ENCODE measurements around the gene AP5S1. TPM values are rescaled to one million over a fixed set of nuclear protein-coding genes. Genes with fewer than 3 reads are reported as not detected.
A peak's percentile ranks its signal among the peaks of the same experiment; 100 is the strongest.

AP5S1 gene
- total and polyA plus RNA-seq, 2 of the 4 experiments (the other 2 are of a cell fraction): 10.1 to 11.7 TPM

DNA sequence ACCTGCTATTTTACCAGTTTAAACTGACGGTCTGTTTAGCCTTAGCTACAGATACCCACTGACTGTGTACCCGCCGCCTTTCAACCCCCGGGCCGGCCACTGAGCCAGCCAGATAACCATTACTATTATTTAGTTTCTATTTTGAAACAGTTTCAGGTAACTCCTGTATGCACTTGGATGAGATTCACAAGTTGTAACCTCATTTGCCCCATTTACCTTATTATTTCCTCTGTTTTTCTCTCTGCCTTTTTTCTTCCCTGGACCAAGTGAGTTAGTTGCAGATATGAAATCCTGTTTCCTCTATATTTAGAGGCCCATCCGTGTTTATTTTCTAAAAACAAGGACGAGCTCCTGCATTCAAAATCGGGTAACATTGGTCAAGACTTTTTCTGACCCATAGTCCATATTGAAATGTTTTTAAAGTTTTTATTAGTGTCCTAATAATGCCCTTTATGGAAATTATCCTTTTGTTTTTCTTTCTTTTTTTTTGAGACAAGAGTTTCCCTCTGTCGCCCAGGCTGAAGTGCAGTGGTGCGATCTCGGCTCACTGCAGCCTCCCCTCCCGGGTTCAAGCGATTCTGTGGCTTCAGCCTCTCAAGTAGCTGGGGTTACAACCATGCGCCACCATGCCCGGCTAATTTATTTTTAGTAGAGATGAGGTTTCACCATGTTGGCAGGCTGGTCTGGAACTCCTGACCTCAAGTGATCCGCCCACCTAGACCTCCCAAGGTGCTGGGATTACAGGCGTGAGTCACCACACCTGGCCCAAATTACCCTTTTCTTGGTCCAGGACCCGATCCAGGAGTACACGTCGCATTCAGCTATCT, 767 bp downstream of the AP5S1 start:
- ChIA-PET POLR2A (ENCODE audit: unreplicated experiment) (interaction anchor here (0.6 to 1.0 kb wide), 3 partner anchors 34 to 121 kb away, joined by 4 to 5 read pairs (median 4); no protein-coding TSS in a partner anchor), CTCF (interaction anchor here (0.7 to 1.6 kb wide), 6 partner anchors 9 to 53 kb away, joined by 3 to 18 read pairs (median 4); partner anchors contain the start of gene CENPB)
- ATAC-seq (ENCODE audit: low read depth) (no peak), DNase-seq (no peak)
- peak overlapping the region; percentile 98 for H3K27ac ChIP-seq (ENCODE audit: insufficient read depth, low read length)
- no peak overlapping the region for H4K91ac ChIP-seq (ENCODE audit: insufficient read depth, low read depth, low read length)
- peaks cover 27% of the 10 kb centered on the region for H3K36me3 ChIP-seq (ENCODE audit: control insufficient read depth, insufficient read depth, low read length)
- peak overlapping the region; percentile 71; the same call in 1 of the 2 replicates for H2AK5ac ChIP-seq (ENCODE audit: low read depth, low read length)
- 91% methylated on average over 7 of the region's 20 CpGs; no CpG with 5 or more reads in 1 of the 2 experiments for WGBS, 2 experiments (ENCODE audit: extremely low coverage in 2 of 2, insufficient read length in 1 of 2)
- H4K8ac ChIP-seq (ENCODE audit: low read depth in 2 of 2, low read length in 2 of 2): peak overlapping the region; percentile 68 to 95
- H3K23ac ChIP-seq (ENCODE audit: low read depth, low read length): 0 out of 2 replicates have a peak overlapping the region, but pooled peaks have one; percentile 6
- no peaks in the 10 kb centered on the region for H3K9me3 ChIP-seq (ENCODE audit: control insufficient read depth, insufficient read depth, low read length)
- H3K14ac ChIP-seq (replicated peaks; ENCODE audit: low read depth, low read length): peak overlapping the region; percentile 69
- H3K9ac ChIP-seq (ENCODE audit: low read depth, low read length): peak overlapping the region; percentile 91
- dilution Hi-C loops (cut with HindIII; ENCODE audit: low sequenced_read_pairs, unreplicated experiment) (no loop called here), in situ Hi-C loops (cut with MboI; ENCODE audit: low sequenced_read_pairs) (no loop called here), intact Hi-C loops (cut with micrococcal nuclease) (loop anchor here (1.0 kb wide), 3 partner anchors 10 to 68 kb away; partner anchors contain the start of gene CENPB)
- BruUV-seq (replicated peaks): no TSS peak
- H2AFZ ChIP-seq (replicated peaks; ENCODE audit: low read length, poor library complexity): peak overlapping the region; percentile 97
- H4K5ac ChIP-seq (ENCODE audit: low read depth, low read length): peak overlapping the region; percentile 69
- peaks cover 14 to 37% of the 10 kb centered on the region in 2 experiments; a peak in 3 of 4 replicates for H3K79me1 ChIP-seq (ENCODE audit: low read depth in 1 of 2, low read length in 2 of 2)
- no peak overlapping the region for H2BK120ac ChIP-seq (ENCODE audit: low read depth, low read length)
- H2AK9ac ChIP-seq (replicated peaks; ENCODE audit: low read depth, low read length, poor library complexity): peak overlapping the region; percentile 99
- peaks cover 8% of the 10 kb centered on the region; the same call in 1 of the 2 replicates for H3K4me1 ChIP-seq (ENCODE audit: control insufficient read depth, insufficient read depth, low read length)
- peak overlapping the region; percentile 74 for H3K4me2 ChIP-seq (ENCODE audit: low read depth, low read length)
- H3K4ac ChIP-seq (ENCODE audit: low read depth, low read length): peak overlapping the region; percentile 76; the same call in 1 of the 2 replicates
- H4K20me1 ChIP-seq (ENCODE audit: insufficient read depth, low read length): no peaks in the 10 kb centered on the region
- H3K18ac ChIP-seq (ENCODE audit: low read depth, low read length): peak overlapping the region; percentile 44; the same call in 1 of the 2 replicates
- H3K4me3 ChIP-seq (ENCODE audit: insufficient read depth, low read depth, low read length): peak overlapping the region; percentile 70
- H2BK5ac ChIP-seq (ENCODE audit: low read depth, low read length, poor library complexity, severe bottlenecking): peak overlapping the region; percentile 82
- H3K27me3 ChIP-seq (ENCODE audit: control insufficient read depth, insufficient read depth, low read length): no peaks in the 10 kb centered on the region
- 0 out of 2 replicates have a peak, but pooled peaks cover 15% of the 10 kb centered on the region for H3K9me1 ChIP-seq (ENCODE audit: insufficient read depth, low read length)
- TF ChIP-seq BHLHE40 (IDR thresholded peaks at IDR 0.05; ENCODE audit: low read depth, low read length) (no peak), CHD1 (IDR thresholded peaks at IDR 0.05; ENCODE audit: low read depth, low read length) (no peak), RFX5 (IDR thresholded peaks at IDR 0.05; ENCODE audit: low read depth, low read length) (no peak), RAD21 (IDR thresholded peaks at IDR 0.05; ENCODE audit: low read length) (no peak)
- TF ChIP-seq, protein P1, sequence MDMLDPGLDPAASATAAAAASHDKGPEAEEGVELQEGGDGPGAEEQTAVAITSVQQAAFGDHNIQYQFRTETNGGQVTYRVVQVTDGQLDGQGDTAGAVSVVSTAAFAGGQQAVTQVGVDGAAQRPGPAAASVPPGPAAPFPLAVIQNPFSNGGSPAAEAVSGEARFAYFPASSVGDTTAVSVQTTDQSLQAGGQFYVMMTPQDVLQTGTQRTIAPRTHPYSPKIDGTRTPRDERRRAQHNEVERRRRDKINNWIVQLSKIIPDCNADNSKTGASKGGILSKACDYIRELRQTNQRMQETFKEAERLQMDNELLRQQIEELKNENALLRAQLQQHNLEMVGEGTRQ (IDR thresholded peaks at IDR 0.05; ENCODE audit: low read depth, low read length): no peak
- TF ChIP-seq, protein P2, sequence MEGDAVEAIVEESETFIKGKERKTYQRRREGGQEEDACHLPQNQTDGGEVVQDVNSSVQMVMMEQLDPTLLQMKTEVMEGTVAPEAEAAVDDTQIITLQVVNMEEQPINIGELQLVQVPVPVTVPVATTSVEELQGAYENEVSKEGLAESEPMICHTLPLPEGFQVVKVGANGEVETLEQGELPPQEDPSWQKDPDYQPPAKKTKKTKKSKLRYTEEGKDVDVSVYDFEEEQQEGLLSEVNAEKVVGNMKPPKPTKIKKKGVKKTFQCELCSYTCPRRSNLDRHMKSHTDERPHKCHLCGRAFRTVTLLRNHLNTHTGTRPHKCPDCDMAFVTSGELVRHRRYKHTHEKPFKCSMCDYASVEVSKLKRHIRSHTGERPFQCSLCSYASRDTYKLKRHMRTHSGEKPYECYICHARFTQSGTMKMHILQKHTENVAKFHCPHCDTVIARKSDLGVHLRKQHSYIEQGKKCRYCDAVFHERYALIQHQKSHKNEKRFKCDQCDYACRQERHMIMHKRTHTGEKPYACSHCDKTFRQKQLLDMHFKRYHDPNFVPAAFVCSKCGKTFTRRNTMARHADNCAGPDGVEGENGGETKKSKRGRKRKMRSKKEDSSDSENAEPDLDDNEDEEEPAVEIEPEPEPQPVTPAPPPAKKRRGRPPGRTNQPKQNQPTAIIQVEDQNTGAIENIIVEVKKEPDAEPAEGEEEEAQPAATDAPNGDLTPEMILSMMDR (conservative IDR thresholded peaks at IDR 0.05; ENCODE audit: low read depth, low read length): no peak
- TF ChIP-seq, protein P3, sequence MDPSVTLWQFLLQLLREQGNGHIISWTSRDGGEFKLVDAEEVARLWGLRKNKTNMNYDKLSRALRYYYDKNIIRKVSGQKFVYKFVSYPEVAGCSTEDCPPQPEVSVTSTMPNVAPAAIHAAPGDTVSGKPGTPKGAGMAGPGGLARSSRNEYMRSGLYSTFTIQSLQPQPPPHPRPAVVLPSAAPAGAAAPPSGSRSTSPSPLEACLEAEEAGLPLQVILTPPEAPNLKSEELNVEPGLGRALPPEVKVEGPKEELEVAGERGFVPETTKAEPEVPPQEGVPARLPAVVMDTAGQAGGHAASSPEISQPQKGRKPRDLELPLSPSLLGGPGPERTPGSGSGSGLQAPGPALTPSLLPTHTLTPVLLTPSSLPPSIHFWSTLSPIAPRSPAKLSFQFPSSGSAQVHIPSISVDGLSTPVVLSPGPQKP (IDR thresholded peaks at IDR 0.05; ENCODE audit: borderline replicate concordance, low read depth, low read length): no peak
- H2BK20ac ChIP-seq (ENCODE audit: low read depth, low read length): no peak overlapping the region
- peak overlapping the region; percentile 83 for H3K56ac ChIP-seq (ENCODE audit: extremely low read depth, insufficient read depth, low read length)
- H2BK15ac ChIP-seq (ENCODE audit: low read depth, low read length): no peak overlapping the region

Data from IMR-90 (cell line).